GM19455 (cell line): Measurements from ENCODE around the gene PCSK4.

Source experiments
- ATAC-seq: cut with Tn5 transposase; IDR thresholded peaks from one replicate; pipeline ENCODE4 v1.9.1; 2021; ENCODE audit not compliant: unreplicated experiment

PCSK4 gene

GRCh38 chr19:1457031-1457739 is 33.0 kb downstream of the PCSK4 start:
- ATAC-seq, result no peak

- no peak for ATAC-seq
Observed at GRCh38 chr19:1456121-1456900, 33.8 kb downstream of the PCSK4 start.

GRCh38 chr19:1455336-1456120 is 34.6 kb downstream of the PCSK4 start:
- no peak for ATAC-seq

- no peak for ATAC-seq
Observed at GRCh38 chr19:1455002-1455335, 35.2 kb downstream of the PCSK4 start.

- ATAC-seq, result no peak
Observed at GRCh38 chr19:1453525-1454364, 36.4 kb downstream of the PCSK4 start.

- no peak for ATAC-seq
Observed at GRCh38 chr19:1452802-1453524, 37.2 kb downstream of the PCSK4 start.

GRCh38 chr19:1451916-1452801 is 38.0 kb downstream of the PCSK4 start:
- ATAC-seq, result no peak

- no peak for ATAC-seq
Observed at GRCh38 chr19:1450735-1451731, 39.1 kb downstream of the PCSK4 start.

- ATAC-seq, result no peak
Observed at GRCh38 chr19:1449467-1450442, 40.4 kb downstream of the PCSK4 start, which contains the start of gene APC2. Gene APC2, plus strand, starts transcription at chr19:1450121. Its CDS starts 2,881 bp downstream, at chr19:1453002.

GRCh38 chr19:1447944-1448343 is 42.2 kb downstream of the PCSK4 start:
- no peak for ATAC-seq

GRCh38 chr19:1447504-1447903 is 42.6 kb downstream of the PCSK4 start:
- no peak for ATAC-seq

- no peak for ATAC-seq
Observed at GRCh38 chr19:1446713-1447481, 43.3 kb downstream of the PCSK4 start.

- no peak for ATAC-seq
Observed at GRCh38 chr19:1445932-1446712, 44.0 kb downstream of the PCSK4 start.

GRCh38 chr19:1445185-1445931 is 44.8 kb downstream of the PCSK4 start:
- no peak for ATAC-seq
